ENCODE measurements around the gene KRTAP5-9. TPM values are rescaled to one million over a fixed set of nuclear protein-coding genes. Genes with fewer than 3 reads are reported as not detected.

The KRTAP5-9 gene
- total and polyA plus RNA-seq, 2 of the 8 experiments (the other 6 are each of a cell fraction or from before 2014, with no cell fraction given), result 0.11 TPM; not detected in 1

- H2BK5ac ChIP-seq (ENCODE audit: low read depth, low read length), result no peak overlapping the region
- no peak overlapping the region for H4K5ac ChIP-seq (ENCODE audit: insufficient read length, low read depth, low read length)
- WGBS, 2 experiments (ENCODE audit: extremely low coverage in 1 of 2, insufficient coverage in 1 of 2, insufficient read length in 1 of 2, insufficient replicate concordance in 2 of 2, low coverage in 1 of 2, low lambda C conversion rate in 2 of 2, missing lambda C conversion rate in 1 of 2), result 94% methylated on average over 2 of the region's 2 CpGs; no CpG with 5 or more reads in 1 of the 2 experiments
- no peak overlapping the region for H3K4me3 ChIP-seq (ENCODE audit: extremely low read depth in 1 of 4, insufficient read depth in 2 of 4, low read depth in 3 of 4, low read length in 4 of 4)
- no peaks in the 10 kb centered on the region for H3K27me3 ChIP-seq (replicated peaks in 1 of 4; ENCODE audit: control insufficient read depth in 3 of 4, extremely low read depth in 1 of 4, insufficient read depth in 3 of 4, low read length in 3 of 4)
- no peak overlapping the region for H3K23ac ChIP-seq (ENCODE audit: insufficient read length)
- no peak overlapping the region for H3K27ac ChIP-seq (ENCODE audit: low read depth, low read length)
- H3K9me3 ChIP-seq (ENCODE audit: insufficient read depth in 2 of 2, low read depth in 1 of 2, low read length in 1 of 2), result peaks cover 8 to 13% of the 10 kb centered on the region in 2 experiments
- ChIA-PET POLR2A (ENCODE audit: partially characterized antibody) (interaction anchor here (0.6 kb wide), 1 partner anchor 57 kb away, joined by 3 read pairs; the partner anchor contains the start of gene DHCR7), CTCF (ENCODE audit: partially characterized antibody) (no interaction called here)
- no peak overlapping the region for H3K14ac ChIP-seq (ENCODE audit: insufficient read length)
- peaks cover 0 to 9% (median 0%) of the 10 kb centered on the region in 4 experiments; a peak in 3 of 8 replicates for H3K36me3 ChIP-seq (ENCODE audit: control insufficient read depth in 2 of 4, insufficient read depth in 4 of 4, low read length in 3 of 4)
- H3K79me2 ChIP-seq (ENCODE audit: control insufficient read depth in 1 of 2, insufficient read depth in 2 of 2, low read length in 2 of 2), result no peaks in the 10 kb centered on the region
- no peak overlapping the region for H3K56ac ChIP-seq (replicated peaks; ENCODE audit: insufficient read length, low read depth, low read length)
- H3K4me1 ChIP-seq (replicated peaks in 1 of 4; ENCODE audit: control insufficient read depth in 3 of 4, insufficient read depth in 4 of 4, low read length in 3 of 4), result peaks cover 0 to 8% (median 5%) of the 10 kb centered on the region in 4 experiments; a peak in 5 of 7 replicates
- no peak overlapping the region for H3K4me2 ChIP-seq (ENCODE audit: insufficient read depth in 1 of 2, low read depth in 2 of 2, low read length in 2 of 2)
- H4K8ac ChIP-seq (ENCODE audit: extremely low read depth, insufficient read depth, low read length), result no peak overlapping the region
- no peaks in the 10 kb centered on the region for H3K79me1 ChIP-seq (ENCODE audit: low read depth, low read length)
- no peak overlapping the region for H2BK20ac ChIP-seq (ENCODE audit: low read length)
- no peak overlapping the region for H3K9ac ChIP-seq (replicated peaks in 1 of 4; ENCODE audit: extremely low read depth in 1 of 4, low read depth in 3 of 4, low read length in 3 of 4)
- H3K23me2 ChIP-seq (ENCODE audit: low read depth, low read length), result no peaks in the 10 kb centered on the region
- no peaks in the 10 kb centered on the region for H4K20me1 ChIP-seq (replicated peaks in 1 of 2; ENCODE audit: control insufficient read depth in 1 of 2, insufficient read depth in 2 of 2, low read length in 2 of 2)
- DNase-seq (ENCODE audit: low read depth in 1 of 2, low spot score in 2 of 2) (no peak), FAIRE-seq (no peak)
- H4K91ac ChIP-seq (replicated peaks; ENCODE audit: insufficient read length, low read length), result no peak overlapping the region
- H2AFZ ChIP-seq (ENCODE audit: low read length), result no peak overlapping the region
- H2BK12ac ChIP-seq (ENCODE audit: low read depth, low read length), result no peak overlapping the region
- no peak overlapping the region for H3K18ac ChIP-seq (ENCODE audit: extremely low read depth, low read length)
- H2BK15ac ChIP-seq (ENCODE audit: low read length), result no peak overlapping the region
- TF ChIP-seq POLR2AphosphoS5 (IDR thresholded peaks at IDR 0.05; ENCODE audit: low read depth, low read length) (no peak), EP300 (IDR thresholded peaks at IDR 0.05; ENCODE audit: borderline replicate concordance in 1 of 2, low read depth in 2 of 2, low read length in 2 of 2) (no peak), TEAD4 (IDR thresholded peaks at IDR 0.05; ENCODE audit: low read depth, low read length) (no peak), SUZ12 (IDR thresholded peaks at IDR 0.05; ENCODE audit: low read length) (no peak)
- no peak overlapping the region for H3K4ac ChIP-seq (replicated peaks; ENCODE audit: insufficient read length, low read depth, low read length)
- no peak overlapping the region for H2BK120ac ChIP-seq (replicated peaks; ENCODE audit: low read depth, low read length)
- no peak overlapping the region for H2AK5ac ChIP-seq (ENCODE audit: low read depth, low read length)
These were observed 43.2 kb upstream of the KRTAP5-9 start for GRCh38 chr11:71505001-71505400.

Data from H1 (cell line).